Heart right ventricle (tissue), 16 donors: ENCODE results near the gene HES5. TPM values are rescaled to one million over a fixed set of nuclear protein-coding genes. Genes with fewer than 3 reads are reported as not detected.

Experiments used
- ATAC-seq, 8 donors: fragments of 200-7000 bp; cut with Tn5 transposase; one replicate each; pipeline ENCODE4 v1.9.1; 2020; ENCODE audit warnings: mild to moderate bottlenecking in 8 of 8, moderate library complexity in 8 of 8, moderate number of reproducible peaks in 1 of 8
- DNase-seq, 2 donors: peaks; one replicate each; pipeline ENCODE4 v3.0.0-alpha.2; 2020
- H3K27ac ChIP-seq, 10 donors: fragments of 200-600 bp; sonication (generic) in 2 of 10; one replicate each; pipeline versions ENCODE4 v1.5.0 to v1.8.0; 2020 to 2022; ENCODE audit warnings: mild to moderate bottlenecking in 3 of 10
- H3K27me3 ChIP-seq, 7 donors: fragments of 200-600 bp; one replicate each; pipeline ENCODE4 v1.8.0; 2021 to 2022; ENCODE audit warnings: mild to moderate bottlenecking in 2 of 7
- H3K36me3 ChIP-seq, 9 donors: fragments of 200-600 bp; sonication (generic) in 1 of 9; one replicate each; pipeline versions ENCODE4 v1.5.0 to v1.8.0; 2020 to 2022; ENCODE audit warnings: mild to moderate bottlenecking in 2 of 9
- H3K4me1 ChIP-seq, 9 donors: fragments of 200-600 bp; sonication (generic) in 1 of 9; one replicate each; pipeline versions ENCODE4 v1.5.0 to v1.8.0; 2020 to 2022; ENCODE audit warnings: mild to moderate bottlenecking in 4 of 9
- H3K4me3 ChIP-seq, 10 donors: fragments of 200-600 bp; sonication (generic) in 2 of 10; one replicate each; pipeline versions ENCODE4 v1.5.0 to v1.8.0; 2020 to 2022; ENCODE audit warnings: mild to moderate bottlenecking in 7 of 10, moderate library complexity in 2 of 10
- H3K9me3 ChIP-seq, 11 donors: fragments of 200-600 bp in 10 of 11; sonication (generic) in 2 of 11; one replicate each; pipeline versions ENCODE4 v1.5.0 to v1.8.0; 2013 to 2022; ENCODE audit warnings: mild to moderate bottlenecking in 2 of 11, control low read depth in 1 of 11, moderate library complexity in 1 of 11
- WGBS, 2 donors: extraction: QIAGEN DNeasy Blood & Tissue Kit; methylation state at CpG; one replicate each; pipeline ENCODE4 v1.1.7; 2013; ENCODE audit warnings: inconsistent platforms in 1 of 2; 5-methylcytosine and 5-hydroxymethylcytosine counted together
- intact Hi-C, 10 donors: fragments of 100-400 bp; cut with DNase I; formaldehyde crosslinking; loops; one replicate each; pipeline versions ENCODE4 v1.11.1 to v1.14.2; 2022
- polyA plus RNA-seq, 2 donors: library from polyadenylated mRNA; stranded (reverse); fragments of 200-250 nt; gene quantifications; one replicate each; pipeline ENCODE4 v1.2.3, GENCODE V29; 2013
- total RNA-seq, 10 donors: library from RNA; stranded (reverse); fragmentation: NEBNext Ultra II Directional in 3 of 10; extraction: Animal tissue kit (Norgen Biotek cat#: 25700) in 3 of 10; gene quantifications; one replicate each; pipeline versions ENCODE4 v1.2.1 to v1.2.4, GENCODE V29; 2021 to 2023
- TF ChIP-seq, protein P1 (sequence below), 9 donors: fragments of 200-600 bp; sonication (generic) in 2 of 9; IDR thresholded peaks; one replicate each; pipeline versions ENCODE4 v1.5.0 to v1.8.0; 2021 to 2022; ENCODE audit warnings: antibody characterized with exemption in 9 of 9, mild to moderate bottlenecking in 5 of 9, moderate library complexity in 1 of 9
- donor health status: Arrhythmogenic right ventricular cardiomyopathy.
- donor health status: ischemic (EF 13 %, LVEDD 7.1; RV severe dilation, severe dysfunction).
- donor health status: healthy with polysubstance abuse.
- donor health status: DM: no; HTN: yes; CAD: no.
- donor health status: DM: no; HTN: no; CAD: no.
- donor health status: ischemic (EF 25% LVEDD 6.9; RV normal size, moderate dysfunction).
- donor health status: ischemic (EF 25% LVEDD 5.7; RV mildly dilated, moderate dysfunction).
- donor health status: healthy.
- donor health status: DM: yes; HTN: yes; CAD: no.
- donor health status: Ischemic cardiomyopathy.
- donor health status: ischemic (EF 35%, LVEDD 5.7; RV mildly dilated, moderate dysfunction).
- donor health status: nonischemic (EF 11% LVEDD 7.7; RV severe dilation, severe dysfunction).
- donor health status: DM: yes; HTN: yes; CAD: no.
- donor health status: PGD.
- donor health status: ischemic (EF 29% LVEDD 5.4; RV normal size, mild dysfunction).
- donor health status: nonischemic (EF 23%, LVEDD 6.1; RV moderate dilation, normal function).

Gene HES5
- total and polyA plus RNA-seq, 12 donors, result 0.51 to 3.1 (median 1.2) TPM; not detected in 1

DNA sequence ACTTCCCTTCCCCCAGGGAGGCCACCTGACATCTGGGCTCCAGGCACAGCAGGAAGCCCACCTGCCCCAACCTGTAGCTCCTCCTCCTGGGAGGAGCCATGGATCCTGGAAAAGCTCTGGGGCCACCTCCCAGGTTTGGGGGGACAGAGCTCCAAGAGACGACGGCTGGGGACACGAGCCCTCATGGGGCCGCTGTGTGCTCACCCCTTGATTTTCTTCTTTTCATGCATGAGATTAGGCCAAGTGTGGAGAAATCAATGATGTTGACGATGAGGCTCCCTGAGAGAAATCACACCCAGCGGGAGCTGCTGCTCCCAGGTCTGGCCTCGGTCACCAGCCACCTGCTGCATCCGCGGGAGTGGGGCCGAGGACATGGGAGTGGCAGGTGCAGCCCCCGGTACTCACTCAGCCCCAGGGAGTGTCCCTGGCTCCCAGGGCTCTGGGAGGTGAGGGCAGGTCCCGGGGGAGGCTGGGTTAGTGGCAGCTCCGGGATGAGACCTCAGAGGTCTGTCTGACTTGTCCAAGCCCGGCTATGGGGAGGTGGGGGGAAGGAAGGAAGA lies 34.8 kb upstream of the HES5 start:
- TF ChIP-seq, protein P1, sequence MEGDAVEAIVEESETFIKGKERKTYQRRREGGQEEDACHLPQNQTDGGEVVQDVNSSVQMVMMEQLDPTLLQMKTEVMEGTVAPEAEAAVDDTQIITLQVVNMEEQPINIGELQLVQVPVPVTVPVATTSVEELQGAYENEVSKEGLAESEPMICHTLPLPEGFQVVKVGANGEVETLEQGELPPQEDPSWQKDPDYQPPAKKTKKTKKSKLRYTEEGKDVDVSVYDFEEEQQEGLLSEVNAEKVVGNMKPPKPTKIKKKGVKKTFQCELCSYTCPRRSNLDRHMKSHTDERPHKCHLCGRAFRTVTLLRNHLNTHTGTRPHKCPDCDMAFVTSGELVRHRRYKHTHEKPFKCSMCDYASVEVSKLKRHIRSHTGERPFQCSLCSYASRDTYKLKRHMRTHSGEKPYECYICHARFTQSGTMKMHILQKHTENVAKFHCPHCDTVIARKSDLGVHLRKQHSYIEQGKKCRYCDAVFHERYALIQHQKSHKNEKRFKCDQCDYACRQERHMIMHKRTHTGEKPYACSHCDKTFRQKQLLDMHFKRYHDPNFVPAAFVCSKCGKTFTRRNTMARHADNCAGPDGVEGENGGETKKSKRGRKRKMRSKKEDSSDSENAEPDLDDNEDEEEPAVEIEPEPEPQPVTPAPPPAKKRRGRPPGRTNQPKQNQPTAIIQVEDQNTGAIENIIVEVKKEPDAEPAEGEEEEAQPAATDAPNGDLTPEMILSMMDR (IDR thresholded peaks at IDR 0.05), result no peak
- Histone ChIP-seq H3K9me3 (no peaks in the 10 kb centered on the region), H3K4me3 (no peak overlapping the region), H3K36me3 (peaks cover 0 to 41% (median 0%) of the 10 kb centered on the region in 9 donors), H3K4me1 (no peaks in the 10 kb centered on the region), H3K27me3 (peaks cover 0 to 22% (median 0%) of the 10 kb centered on the region in 7 donors), H3K27ac (no peak overlapping the region)
- DNase-seq (no peak), ATAC-seq (no peak)
- intact Hi-C loops, result no loop called here
- WGBS, 2 donors, result 32 to 34% methylated on average over 14 of the region's 14 CpGs

DNA sequence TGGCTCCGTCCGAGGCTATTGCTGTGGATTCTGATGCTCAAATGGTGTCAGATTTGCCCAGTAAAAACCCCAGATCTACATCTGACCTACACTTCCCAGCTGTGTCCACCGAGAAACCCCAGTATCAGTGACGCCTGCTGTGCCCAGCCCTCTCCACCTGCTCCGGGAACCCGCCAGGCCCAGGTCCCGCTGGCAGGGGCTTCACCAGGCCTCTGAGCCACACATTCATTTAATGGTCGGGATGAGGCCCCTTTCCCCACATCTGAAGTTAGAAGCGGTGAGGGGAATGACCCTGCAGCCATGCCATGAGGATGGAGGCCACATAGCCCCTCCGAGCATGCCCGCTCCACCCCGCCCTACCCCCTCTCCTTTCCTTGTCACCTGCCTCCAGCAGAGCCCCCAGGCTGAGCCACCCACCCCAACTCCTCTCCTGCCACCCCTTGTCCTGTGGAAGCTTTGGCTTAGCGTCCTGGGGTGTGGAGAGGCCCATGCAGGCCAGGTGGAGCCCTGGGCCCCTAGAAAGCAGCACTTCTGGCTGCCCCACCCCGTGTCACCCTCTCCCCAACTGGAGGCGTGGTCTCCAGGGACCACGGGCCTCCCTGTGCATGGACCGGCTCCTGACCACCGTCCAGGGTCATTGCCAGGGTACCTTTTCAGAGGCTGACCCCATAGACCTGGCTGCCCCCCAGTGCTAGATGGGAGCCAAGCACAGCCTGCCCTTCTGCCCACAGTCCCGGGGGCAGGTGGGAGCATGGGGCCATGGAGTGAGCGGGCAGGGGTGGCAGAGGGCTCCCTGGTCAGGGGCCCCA lies 34.1 kb upstream of the HES5 start:
- Histone ChIP-seq H3K36me3 (peaks cover 0 to 48% (median 2%) of the 10 kb centered on the region in 9 donors), H3K27me3 (peaks cover 0 to 22% (median 0%) of the 10 kb centered on the region in 7 donors), H3K9me3 (no peaks in the 10 kb centered on the region), H3K4me1 (no peaks in the 10 kb centered on the region), H3K27ac (no peak overlapping the region), H3K4me3 (no peak overlapping the region)
- ATAC-seq (no peak), DNase-seq (no peak)
- intact Hi-C loops, result no loop called here
- TF ChIP-seq, protein P1 (IDR thresholded peaks at IDR 0.05), result no peak
- WGBS, 2 donors, result 77 to 85% methylated on average over 20 of the region's 20 CpGs

DNA sequence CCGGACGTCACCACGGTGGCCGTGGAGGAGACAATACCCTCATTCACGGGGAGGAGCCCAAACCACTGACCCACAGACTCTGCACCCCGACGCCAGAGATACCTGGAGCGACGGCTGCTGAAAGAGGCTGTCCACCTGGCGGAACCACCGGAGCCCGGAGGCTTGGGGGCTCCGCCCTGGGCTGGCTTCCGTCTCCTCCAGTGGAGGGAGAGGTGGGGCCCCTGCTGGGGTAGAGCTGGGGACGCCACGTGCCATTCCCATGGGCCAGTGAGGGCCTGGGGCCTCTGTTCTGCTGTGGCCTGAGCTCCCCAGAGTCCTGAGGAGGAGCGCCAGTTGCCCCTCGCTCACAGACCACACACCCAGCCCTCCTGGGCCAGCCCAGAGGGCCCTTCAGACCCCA lies 33.1 kb upstream of the HES5 start:
- ATAC-seq (no peak), DNase-seq (no peak)
- no peak overlapping the region for H3K27ac ChIP-seq
- peaks cover 0 to 57% (median 4%) of the 10 kb centered on the region in 9 donors for H3K36me3 ChIP-seq
- no peak overlapping the region for H3K4me3 ChIP-seq
- peaks cover 0 to 22% (median 0%) of the 10 kb centered on the region in 7 donors for H3K27me3 ChIP-seq
- peaks cover 0 to 9% (median 3%) of the 10 kb centered on the region in 9 donors for H3K4me1 ChIP-seq
- TF ChIP-seq, protein P1 (IDR thresholded peaks at IDR 0.05), result no peak
- 86 to 90% methylated on average over 18 of the region's 18 CpGs for WGBS, 2 donors
- intact Hi-C loops, result no loop called here
- H3K9me3 ChIP-seq, result no peaks in the 10 kb centered on the region

DNA sequence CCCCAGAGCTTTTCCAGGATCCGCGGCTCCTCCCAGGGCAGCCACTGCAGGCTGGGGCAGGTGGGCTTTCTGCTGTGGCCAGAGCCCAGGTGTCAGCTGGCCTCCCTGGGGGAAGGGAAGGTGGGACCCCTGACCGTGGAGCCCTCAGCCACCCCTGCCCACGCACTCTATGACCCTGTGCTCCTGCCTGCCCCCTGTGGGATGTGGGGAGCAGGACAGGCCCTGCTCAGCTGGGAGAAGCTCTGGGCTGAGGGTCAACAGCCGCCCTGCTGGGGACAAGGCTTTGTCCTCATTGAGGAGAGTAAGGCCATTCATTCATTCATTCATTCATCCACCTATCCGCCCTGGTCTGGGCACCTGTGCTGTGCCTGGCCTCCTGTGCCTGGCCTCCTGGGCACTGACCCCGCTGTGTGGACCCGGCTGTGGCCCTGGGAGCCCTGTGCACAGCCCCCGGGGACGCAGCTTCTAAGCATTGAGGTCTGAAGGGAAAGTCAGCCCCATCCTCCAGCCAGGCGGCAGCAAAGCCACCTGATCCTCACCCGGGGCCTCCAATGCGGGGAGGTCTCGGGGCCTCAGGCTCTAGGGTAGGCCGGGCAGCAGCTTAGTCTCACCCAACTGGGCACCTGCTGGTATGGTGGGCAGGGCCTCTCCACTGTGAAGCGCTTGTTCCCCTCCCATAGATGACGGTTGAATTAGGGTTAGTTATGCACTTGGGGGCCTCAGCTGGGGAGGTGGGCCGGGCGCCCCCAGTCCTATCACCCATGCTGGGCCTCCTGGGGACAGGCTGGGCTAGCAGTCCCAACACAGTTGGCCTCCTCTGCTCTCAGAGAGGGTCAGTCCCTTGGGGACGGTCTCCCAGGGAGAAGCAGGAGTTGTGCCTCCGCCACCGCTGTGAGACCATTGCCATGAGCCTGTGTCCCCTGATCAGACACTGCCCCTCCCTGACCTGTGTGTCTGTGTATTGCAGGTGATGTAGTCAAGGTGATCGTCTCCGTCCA lies 32.1 kb upstream of the HES5 start:
- WGBS, 2 donors, result 90% methylated on average over 24 of the region's 24 CpGs
- Histone ChIP-seq H3K27ac (no peak overlapping the region), H3K9me3 (no peaks in the 10 kb centered on the region), H3K27me3 (peaks cover 0 to 18% (median 0%) of the 10 kb centered on the region in 7 donors), H3K36me3 (peaks cover 0 to 64% (median 4%) of the 10 kb centered on the region in 9 donors), H3K4me1 (peaks cover 4 to 20% (median 13%) of the 10 kb centered on the region in 9 donors), H3K4me3 (no peak overlapping the region)
- intact Hi-C loops, result no loop called here
- peak in 1 of 8 donors; percentile 4 for ATAC-seq
- TF ChIP-seq, protein P1 (IDR thresholded peaks at IDR 0.05), result peak in 7 of 9 donors; percentile 17 to 55 (median 31)
- no peak for DNase-seq
